ENCODE data around the gene MYBPC1.

DNA sequence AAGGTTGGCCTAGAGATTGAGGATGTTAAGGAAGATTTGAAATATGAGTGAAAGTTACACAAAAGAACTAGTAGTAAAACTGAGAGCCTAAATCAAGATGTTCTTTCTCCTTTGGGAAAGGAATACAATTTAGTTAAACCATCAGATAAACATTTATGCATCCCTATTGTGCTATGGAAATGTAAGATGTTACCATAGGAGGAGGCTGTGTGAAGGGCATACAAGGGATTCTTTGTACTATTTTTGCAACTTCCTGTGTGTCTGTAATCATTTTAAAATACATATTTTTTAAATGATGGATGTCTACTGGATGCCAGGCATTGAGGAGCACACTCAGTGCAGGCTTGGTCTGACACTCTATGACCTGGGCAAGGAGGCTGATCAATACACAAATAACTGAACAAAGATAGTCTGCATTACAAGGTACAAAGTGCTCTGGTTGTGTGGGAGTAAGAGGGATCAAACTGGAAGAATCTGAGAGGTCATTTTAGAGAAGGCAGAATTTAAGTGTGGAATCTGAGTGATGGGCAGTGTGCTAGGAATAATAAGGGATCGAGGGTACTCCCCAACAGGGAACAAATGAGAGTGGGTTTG is 96.8 kb downstream of the MYBPC1 start:
- no peak for TF ChIP-seq POLR2A (IDR thresholded peaks at IDR 0.05)
- TF ChIP-seq, protein P1, sequence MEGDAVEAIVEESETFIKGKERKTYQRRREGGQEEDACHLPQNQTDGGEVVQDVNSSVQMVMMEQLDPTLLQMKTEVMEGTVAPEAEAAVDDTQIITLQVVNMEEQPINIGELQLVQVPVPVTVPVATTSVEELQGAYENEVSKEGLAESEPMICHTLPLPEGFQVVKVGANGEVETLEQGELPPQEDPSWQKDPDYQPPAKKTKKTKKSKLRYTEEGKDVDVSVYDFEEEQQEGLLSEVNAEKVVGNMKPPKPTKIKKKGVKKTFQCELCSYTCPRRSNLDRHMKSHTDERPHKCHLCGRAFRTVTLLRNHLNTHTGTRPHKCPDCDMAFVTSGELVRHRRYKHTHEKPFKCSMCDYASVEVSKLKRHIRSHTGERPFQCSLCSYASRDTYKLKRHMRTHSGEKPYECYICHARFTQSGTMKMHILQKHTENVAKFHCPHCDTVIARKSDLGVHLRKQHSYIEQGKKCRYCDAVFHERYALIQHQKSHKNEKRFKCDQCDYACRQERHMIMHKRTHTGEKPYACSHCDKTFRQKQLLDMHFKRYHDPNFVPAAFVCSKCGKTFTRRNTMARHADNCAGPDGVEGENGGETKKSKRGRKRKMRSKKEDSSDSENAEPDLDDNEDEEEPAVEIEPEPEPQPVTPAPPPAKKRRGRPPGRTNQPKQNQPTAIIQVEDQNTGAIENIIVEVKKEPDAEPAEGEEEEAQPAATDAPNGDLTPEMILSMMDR (IDR thresholded peaks at IDR 0.05), result no peak
